ENCODE data around the gene RAB4A. TPM values are rescaled to one million over a fixed set of nuclear protein-coding genes. Genes with fewer than 3 reads are reported as not detected.

Gene RAB4A
- total and polyA plus RNA-seq, 2 of the 4 experiments (the other 2 are of a cell fraction): 25.6 to 26.2 TPM

- Histone ChIP-seq H2BK5ac (ENCODE audit: low read depth, low read length, poor library complexity, severe bottlenecking) (no peak overlapping the region), H3K27ac (ENCODE audit: insufficient read depth, low read length) (no peak overlapping the region), H3K9me1 (ENCODE audit: insufficient read depth, low read length) (no peaks in the 10 kb centered on the region), H3K4ac (ENCODE audit: low read depth, low read length) (no peak overlapping the region), H3K4me2 (ENCODE audit: low read depth, low read length) (no peak overlapping the region), H2BK120ac (ENCODE audit: low read depth, low read length) (no peak overlapping the region), H2AK9ac (replicated peaks; ENCODE audit: low read depth, low read length, poor library complexity) (no peak overlapping the region), H2AK5ac (ENCODE audit: low read depth, low read length) (no peak overlapping the region), H2BK20ac (ENCODE audit: low read depth, low read length) (no peak overlapping the region), H2BK15ac (ENCODE audit: low read depth, low read length) (no peak overlapping the region), H3K56ac (ENCODE audit: extremely low read depth, insufficient read depth, low read length) (no peak overlapping the region), H4K91ac (ENCODE audit: insufficient read depth, low read depth, low read length) (no peak overlapping the region), H2AFZ (replicated peaks; ENCODE audit: low read length, poor library complexity) (no peak overlapping the region), H3K36me3 (ENCODE audit: control insufficient read depth, insufficient read depth, low read length) (peaks cover 9% of the 10 kb centered on the region; the same call in 1 of the 2 replicates), H4K8ac (ENCODE audit: low read depth in 2 of 2, low read length in 2 of 2) (no peak overlapping the region), H3K4me3 (ENCODE audit: insufficient read depth, low read depth, low read length) (no peak overlapping the region), H3K14ac (replicated peaks; ENCODE audit: low read depth, low read length) (no peak overlapping the region), H3K9me3 (ENCODE audit: control insufficient read depth, insufficient read depth, low read length) (no peaks in the 10 kb centered on the region), H3K23ac (ENCODE audit: low read depth, low read length) (no peak overlapping the region), H3K18ac (ENCODE audit: low read depth, low read length) (no peak overlapping the region), H4K5ac (ENCODE audit: low read depth, low read length) (no peak overlapping the region), H3K27me3 (ENCODE audit: control insufficient read depth, insufficient read depth, low read length) (no peaks in the 10 kb centered on the region), H4K20me1 (ENCODE audit: insufficient read depth, low read length) (no peaks in the 10 kb centered on the region), H3K4me1 (ENCODE audit: control insufficient read depth, insufficient read depth, low read length) (peaks cover 2% of the 10 kb centered on the region; the same call in 1 of the 2 replicates), H3K9ac (ENCODE audit: low read depth, low read length) (no peak overlapping the region), H3K79me1 (ENCODE audit: low read depth in 1 of 2, low read length in 2 of 2) (peaks cover 23 to 51% of the 10 kb centered on the region in 2 experiments)
- ATAC-seq (ENCODE audit: low read depth): no peak
- intact Hi-C loops (cut with micrococcal nuclease): no loop called here
- in situ Hi-C loops (cut with MboI; ENCODE audit: low sequenced_read_pairs): no loop called here
- TSS peak; percentile 33 for BruUV-seq (replicated peaks)
- TF ChIP-seq RCOR1 (IDR thresholded peaks at IDR 0.05; ENCODE audit: insufficient replicate concordance, low read length) (no peak), CHD1 (IDR thresholded peaks at IDR 0.05; ENCODE audit: low read depth, low read length) (no peak), MAFK (IDR thresholded peaks at IDR 0.05; ENCODE audit: low read depth, low read length) (no peak), SMC3 (IDR thresholded peaks at IDR 0.05; ENCODE audit: low read depth, low read length) (no peak), POLR2A (IDR thresholded peaks at IDR 0.05; ENCODE audit: low read depth, low read length) (no peak), NFE2L2 (IDR thresholded peaks at IDR 0.05; ENCODE audit: low read depth, low read length) (no peak)
- CTCF ChIA-PET: no interaction called here
- WGBS, 2 experiments (ENCODE audit: extremely low coverage in 2 of 2, insufficient read length in 1 of 2): 100% methylated on average over 1 of the region's 3 CpGs; no CpG with 5 or more reads in 1 of the 2 experiments
- dilution Hi-C loops (cut with HindIII; ENCODE audit: low sequenced_read_pairs, unreplicated experiment): no loop called here
- DNase-seq: no peak
- POLR2A ChIA-PET (ENCODE audit: unreplicated experiment): no interaction called here
Observed at GRCh38 chr1:229339520-229339919, 68.6 kb downstream of the RAB4A start.

All from IMR-90 (cell line).